Keratinocyte (primary cell): ENCODE results near the gene NRF1. TPM values are rescaled to one million over a fixed set of nuclear protein-coding genes. Genes with fewer than 3 reads are reported as not detected.

Experiments
- DNase-seq: peaks from one replicate; pipeline ENCODE4 v3.0.0-alpha.2; 2011; ENCODE audit warnings: low read depth, missing footprints, low spot score
- FAIRE-seq: peaks from 2 replicates; lab custom pipeline; 2011; peaks lifted over from hg19 to GRCh38; lab: Jason Lieb, UNC
- H2AFZ ChIP-seq: 2 replicates; pipeline ENCODE4 v1.6.0; 2012; ENCODE audit warnings: low read length, control low read depth, inconsistent platforms; ENCODE audit not compliant: control insufficient read depth
- H3K27ac ChIP-seq: 2 replicates; pipeline ENCODE4 v1.5.1; 2011; ENCODE audit warnings: low read length; ENCODE audit not compliant: control insufficient read depth, insufficient read depth
- H3K27me3 ChIP-seq: 3 replicates; pipeline ENCODE4 v1.6.0; 2011; ENCODE audit warnings: low read length; ENCODE audit not compliant: control insufficient read depth, insufficient read depth; ENCODE audit errors: extremely low read depth
- H3K36me3 ChIP-seq, 2 experiments: 2 replicates in 1 of 2; 3 replicates in 1 of 2; pipeline ENCODE4 v1.5.1; 2011; ENCODE audit warnings: low read length in 2 of 2, mild to moderate bottlenecking in 1 of 2; ENCODE audit not compliant: control insufficient read depth in 2 of 2, insufficient read depth in 2 of 2; ENCODE audit errors: extremely low read depth in 1 of 2
- H3K4me1 ChIP-seq: 3 replicates; pipeline ENCODE4 v1.5.1; 2011; ENCODE audit warnings: low read length; ENCODE audit not compliant: control insufficient read depth, insufficient read depth; ENCODE audit errors: extremely low read depth
- H3K4me2 ChIP-seq: 3 replicates; pipeline ENCODE4 v1.6.0; 2011; ENCODE audit warnings: low read depth, low read length; ENCODE audit not compliant: control insufficient read depth, insufficient read depth; ENCODE audit errors: extremely low read depth
- H3K4me3 ChIP-seq, 3 experiments: fragments of 200-600 bp in 1 of 3; sonication (generic) in 1 of 3; 2 replicates in 2 of 3; 3 replicates in 1 of 3; pipeline ENCODE4 v1.5.1; 2011 to 2016; ENCODE audit warnings: low read length in 3 of 3, mild to moderate bottlenecking in 3 of 3, control low read depth in 2 of 3, inconsistent platforms in 1 of 3, low read depth in 1 of 3, mixed read lengths in 1 of 3, mixed run types in 1 of 3, moderate library complexity in 1 of 3; ENCODE audit not compliant: control insufficient read depth in 2 of 3, insufficient read depth in 2 of 3; ENCODE audit errors: extremely low read depth in 1 of 3
- H3K79me2 ChIP-seq: 2 replicates; pipeline ENCODE4 v1.6.0; 2012; ENCODE audit warnings: low read length; ENCODE audit not compliant: control insufficient read depth, insufficient read depth
- H3K9ac ChIP-seq: 3 replicates; pipeline ENCODE4 v1.6.0; 2011; ENCODE audit warnings: low read length; ENCODE audit not compliant: control insufficient read depth, insufficient read depth; ENCODE audit errors: extremely low read depth
- H3K9me1 ChIP-seq: 3 replicates; pipeline ENCODE4 v1.6.0; 2011; ENCODE audit warnings: low read length; ENCODE audit not compliant: control insufficient read depth, insufficient read depth; ENCODE audit errors: extremely low read depth
- H3K9me3 ChIP-seq: 2 replicates; pipeline ENCODE4 v1.5.1; 2012; ENCODE audit warnings: low read depth, low read length; ENCODE audit not compliant: control insufficient read depth
- H4K20me1 ChIP-seq: 3 replicates; pipeline ENCODE4 v1.6.0; 2011; ENCODE audit warnings: low read length; ENCODE audit not compliant: control insufficient read depth, insufficient read depth; ENCODE audit errors: extremely low read depth
- CTCF ChIP-seq, 3 experiments: IDR thresholded peaks in 1 of 3; conservative IDR thresholded peaks in 1 of 3; optimal IDR thresholded peaks in 1 of 3; 2 replicates in 2 of 3; 3 replicates in 1 of 3; pipeline versions ENCODE3 to v1.5.1; 2011; ENCODE audit warnings: low read length in 3 of 3, mild to moderate bottlenecking in 3 of 3, moderate library complexity in 2 of 3, control low read depth in 1 of 3, inconsistent platforms in 1 of 3; ENCODE audit not compliant: insufficient read depth in 2 of 3; ENCODE audit errors: extremely low read depth in 1 of 3
- EZH2 ChIP-seq: IDR thresholded peaks from one replicate; pipeline ENCODE4 v1.6.1; 2012; ENCODE audit warnings: inconsistent platforms, mild to moderate bottlenecking, low read length, moderate library complexity
- dilution Hi-C: fragments of 300-500 bp; cut with MboI; formaldehyde crosslinking; loops from one replicate; pipeline ENCODE4 v1.7.0; 2020; ENCODE audit warnings: low sequenced_read_pairs; ENCODE audit not compliant: extremely low pct_ligation_motif_present
- polyA plus RNA-seq, 5 experiments: library from polyadenylated mRNA; depleted of rRNA in 3 of 5; stranded (reverse) in 3 of 5; stranded (forward) in 1 of 5; unstranded in 1 of 5; fragments of >200 nt; gene quantifications; 1 replicate in 1 of 5; 2 replicates in 3 of 5; 3 replicates in 1 of 5; pipeline versions ENCODE4 v1.2.1 to v1.2.3, GENCODE V29; 2011 to 2012; ENCODE audit warnings: missing spikeins in 2 of 5, low read depth in 1 of 5, low replicate concordance in 1 of 5

The NRF1 gene
- polyA plus RNA-seq, 1 donor (not counting 4 experiments of a cell fraction or from before 2014, with no cell fraction given), result 12.6 TPM

DNA sequence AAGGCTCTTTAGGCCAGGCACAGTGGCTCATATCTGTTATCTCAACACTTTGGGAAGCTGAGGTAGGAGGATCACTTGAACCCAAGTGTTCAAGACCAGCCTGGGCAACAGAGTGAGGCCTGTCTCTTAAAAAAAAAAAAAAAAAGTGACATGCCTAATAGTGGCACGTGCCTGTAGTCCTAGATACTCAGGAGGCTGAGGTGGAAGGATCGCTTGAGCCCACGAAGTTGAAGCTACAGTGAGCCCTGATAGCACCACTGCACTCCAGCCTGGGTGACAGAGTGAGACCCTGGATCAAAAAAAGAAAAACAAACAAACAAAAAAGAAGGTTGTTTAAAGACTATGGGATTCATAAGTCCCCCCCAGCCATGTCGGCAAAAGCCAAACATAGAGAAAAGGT lies 42.2 kb upstream of the NRF1 start:
- Histone ChIP-seq H3K4me2 (peak overlapping the region; percentile 69), H3K9me3 (no peaks in the 10 kb centered on the region), H3K36me3 (no peaks in the 10 kb centered on the region), H3K79me2 (no peaks in the 10 kb centered on the region), H4K20me1 (no peaks in the 10 kb centered on the region), H3K27me3 (peaks cover 3% of the 10 kb centered on the region), H3K27ac (peak overlapping the region; percentile 60), H3K4me1 (peaks cover 14% of the 10 kb centered on the region), H3K9me1 (no peaks in the 10 kb centered on the region), H3K9ac (no peak overlapping the region), H2AFZ (peak overlapping the region; percentile 40), H3K4me3 (peak overlapping the region in 2 of 3 experiments; percentile 18 to 27)
- dilution Hi-C loops, result no loop called here
- TF ChIP-seq CTCF (optimal IDR thresholded peaks at IDR 0.05 in 1 of 3, IDR thresholded peaks at IDR 0.05 in 1 of 3, conservative IDR thresholded peaks at IDR 0.05 in 1 of 3; ENCODE audit: extremely low read depth in 1 of 3, insufficient read depth in 2 of 3, low read length in 3 of 3) (no peak), EZH2 (no peak)
- DNase-seq (no peak), FAIRE-seq (no peak)

- no peaks in the 10 kb centered on the region for H3K9me3 ChIP-seq
- H3K9me1 ChIP-seq, result no peaks in the 10 kb centered on the region
- peak overlapping the region; percentile 60 for H3K27ac ChIP-seq
- DNase-seq (peak; percentile 59), FAIRE-seq (peak; percentile 90)
- H3K9ac ChIP-seq, result no peak overlapping the region
- H4K20me1 ChIP-seq, result no peaks in the 10 kb centered on the region
- peaks cover 18% of the 10 kb centered on the region for H3K4me1 ChIP-seq
- dilution Hi-C loops, result no loop called here
- H3K4me2 ChIP-seq, result peak overlapping the region; percentile 69
- H3K36me3 ChIP-seq, result no peaks in the 10 kb centered on the region
- peak overlapping the region; percentile 40 for H2AFZ ChIP-seq
- H3K79me2 ChIP-seq, result no peaks in the 10 kb centered on the region
- TF ChIP-seq EZH2, result no peak
- no peak for TF ChIP-seq CTCF (optimal IDR thresholded peaks at IDR 0.05 in 1 of 3, IDR thresholded peaks at IDR 0.05 in 1 of 3, conservative IDR thresholded peaks at IDR 0.05 in 1 of 3; ENCODE audit: extremely low read depth in 1 of 3, insufficient read depth in 2 of 3, low read length in 3 of 3)
- H3K4me3 ChIP-seq, result peak overlapping the region in 2 of 3 experiments; percentile 18 to 27
- H3K27me3 ChIP-seq, result no peaks in the 10 kb centered on the region
Measured at GRCh38 chr7:129569811-129570215, 41.7 kb upstream of the NRF1 start.
